ENCODE measurements around the gene PGAP2.

DNA sequence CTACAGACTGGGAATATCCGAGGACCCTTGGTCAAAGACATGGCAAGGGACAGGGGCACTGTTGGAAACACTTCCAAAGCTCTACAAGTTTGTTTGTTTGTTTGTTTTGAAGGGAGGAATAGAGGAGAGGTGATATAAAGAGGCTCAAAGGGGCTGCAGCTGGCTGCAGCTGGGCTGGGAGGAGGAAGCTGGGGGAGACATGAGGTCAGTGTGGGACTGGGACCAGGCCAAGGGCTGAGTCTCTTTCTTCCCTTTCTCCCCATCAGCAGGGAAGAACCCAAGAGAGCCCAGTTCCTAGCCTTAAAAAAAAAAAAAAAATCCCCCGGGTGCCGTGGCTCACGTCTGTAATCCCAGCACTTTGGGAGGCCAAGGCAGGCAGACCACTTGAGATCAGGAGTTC lies 27.4 kb downstream of the PGAP2 start:
- TF ChIP-seq EP300 (IDR thresholded peaks at IDR 0.05): no peak
- TF ChIP-seq, protein P1, sequence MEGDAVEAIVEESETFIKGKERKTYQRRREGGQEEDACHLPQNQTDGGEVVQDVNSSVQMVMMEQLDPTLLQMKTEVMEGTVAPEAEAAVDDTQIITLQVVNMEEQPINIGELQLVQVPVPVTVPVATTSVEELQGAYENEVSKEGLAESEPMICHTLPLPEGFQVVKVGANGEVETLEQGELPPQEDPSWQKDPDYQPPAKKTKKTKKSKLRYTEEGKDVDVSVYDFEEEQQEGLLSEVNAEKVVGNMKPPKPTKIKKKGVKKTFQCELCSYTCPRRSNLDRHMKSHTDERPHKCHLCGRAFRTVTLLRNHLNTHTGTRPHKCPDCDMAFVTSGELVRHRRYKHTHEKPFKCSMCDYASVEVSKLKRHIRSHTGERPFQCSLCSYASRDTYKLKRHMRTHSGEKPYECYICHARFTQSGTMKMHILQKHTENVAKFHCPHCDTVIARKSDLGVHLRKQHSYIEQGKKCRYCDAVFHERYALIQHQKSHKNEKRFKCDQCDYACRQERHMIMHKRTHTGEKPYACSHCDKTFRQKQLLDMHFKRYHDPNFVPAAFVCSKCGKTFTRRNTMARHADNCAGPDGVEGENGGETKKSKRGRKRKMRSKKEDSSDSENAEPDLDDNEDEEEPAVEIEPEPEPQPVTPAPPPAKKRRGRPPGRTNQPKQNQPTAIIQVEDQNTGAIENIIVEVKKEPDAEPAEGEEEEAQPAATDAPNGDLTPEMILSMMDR (IDR thresholded peaks at IDR 0.05): no peak
- no peak for TF ChIP-seq RFX5 (IDR thresholded peaks at IDR 0.05)
- no peak for TF ChIP-seq RAD21 (conservative IDR thresholded peaks at IDR 0.05 in 1 of 2, IDR thresholded peaks at IDR 0.05 in 1 of 2)
- no peak for TF ChIP-seq KDM1A (IDR thresholded peaks at IDR 0.05; ENCODE audit: low read depth)
- no peak for TF ChIP-seq HDAC2 (IDR thresholded peaks at IDR 0.05)
- no peak for TF ChIP-seq CHD2 (IDR thresholded peaks at IDR 0.05; ENCODE audit: low read length, partially characterized antibody)
- TF ChIP-seq ZFP36 (IDR thresholded peaks at IDR 0.05; ENCODE audit: borderline replicate concordance, partially characterized antibody): no peak
- TF ChIP-seq JUN (IDR thresholded peaks at IDR 0.05): no peak
- no peak for TF ChIP-seq ESRRA (IDR thresholded peaks at IDR 0.05; ENCODE audit: borderline replicate concordance, low read length)
- TF ChIP-seq EHMT2 (IDR thresholded peaks at IDR 0.05; ENCODE audit: low read depth): no peak
- TF ChIP-seq CBX2 (IDR thresholded peaks at IDR 0.05; ENCODE audit: borderline replicate concordance, low read depth): no peak
- TF ChIP-seq CHD4 (IDR thresholded peaks at IDR 0.05; ENCODE audit: borderline replicate concordance): no peak
- TF ChIP-seq, protein P2, sequence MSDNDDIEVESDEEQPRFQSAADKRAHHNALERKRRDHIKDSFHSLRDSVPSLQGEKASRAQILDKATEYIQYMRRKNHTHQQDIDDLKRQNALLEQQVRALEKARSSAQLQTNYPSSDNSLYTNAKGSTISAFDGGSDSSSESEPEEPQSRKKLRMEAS (IDR thresholded peaks at IDR 0.05): no peak

Data from A549 (cell line).